HG03135 (cell line): ENCODE results near the gene ZDHHC8.

Source experiments
- ATAC-seq: cut with Tn5 transposase; IDR thresholded peaks from one replicate; pipeline ENCODE4 v1.9.1; 2021; ENCODE audit warnings: mild to moderate bottlenecking, moderate library complexity; ENCODE audit not compliant: unreplicated experiment

Gene ZDHHC8

GRCh38 chr22:20128902-20129746 is 2.5 kb upstream of the ZDHHC8 start:
- no peak for ATAC-seq

DNA sequence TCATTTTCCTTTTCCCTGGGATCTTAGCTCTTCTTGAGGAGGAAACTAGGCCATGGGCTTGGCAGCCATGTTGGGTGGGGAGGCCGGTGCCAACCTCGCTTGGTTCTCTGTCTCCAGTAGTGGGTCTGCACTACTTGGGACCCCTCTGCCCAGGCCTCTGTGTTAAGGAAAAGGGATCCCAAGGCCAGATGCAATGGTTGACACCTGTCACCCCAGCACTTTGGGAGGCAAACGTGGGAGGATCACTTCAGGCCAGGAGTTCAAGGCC is 1.9 kb upstream of the ZDHHC8 start:
- ATAC-seq = no peak

GRCh38 chr22:20130319-20130718 is 1.3 kb upstream of the ZDHHC8 start:
- ATAC-seq = no peak

- ATAC-seq = peak; percentile 49
Observed at GRCh38 chr22:20130731-20131596, 640 bp upstream of the ZDHHC8 start.

DNA sequence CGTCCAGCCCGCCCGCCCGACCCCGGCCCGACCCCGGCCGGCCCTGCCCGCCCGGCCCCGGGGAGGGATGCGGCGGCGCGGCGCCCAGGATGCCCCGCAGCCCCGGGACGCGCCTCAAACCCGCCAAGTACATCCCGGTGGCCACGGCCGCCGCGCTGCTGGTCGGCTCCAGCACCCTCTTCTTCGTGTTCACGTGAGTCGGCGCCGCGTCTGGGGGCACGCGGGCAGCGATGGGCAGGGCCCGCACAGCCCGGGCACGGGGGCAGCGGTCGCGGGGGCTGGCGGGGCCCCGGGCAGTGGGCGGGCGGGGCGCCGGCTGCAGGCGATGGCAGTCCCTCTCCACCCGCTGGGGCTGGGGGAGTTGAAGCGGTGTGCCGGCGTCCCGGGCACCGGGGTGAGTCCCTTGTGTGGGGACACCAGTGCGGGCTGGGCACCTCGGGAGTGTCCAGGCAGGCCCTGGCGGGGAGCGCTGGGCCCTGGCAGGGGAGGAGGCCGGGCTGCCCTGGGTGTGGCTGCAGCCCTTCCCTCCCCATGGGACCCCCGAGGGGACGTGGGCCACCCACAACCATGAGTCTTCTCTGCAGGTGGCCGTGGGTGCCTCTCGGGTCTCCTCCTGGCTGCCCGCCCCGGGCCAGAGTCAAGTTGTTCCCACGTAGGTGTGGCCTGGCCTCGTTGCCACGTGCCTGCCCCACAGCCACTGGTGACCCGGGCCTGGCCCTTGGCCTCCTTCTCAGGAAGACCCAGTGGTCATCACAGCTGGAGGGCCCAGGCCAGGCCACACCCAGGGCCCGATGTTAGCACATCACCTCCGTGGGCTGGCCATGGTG is 468 bp downstream of the ZDHHC8 start:
- no peak for ATAC-seq

DNA sequence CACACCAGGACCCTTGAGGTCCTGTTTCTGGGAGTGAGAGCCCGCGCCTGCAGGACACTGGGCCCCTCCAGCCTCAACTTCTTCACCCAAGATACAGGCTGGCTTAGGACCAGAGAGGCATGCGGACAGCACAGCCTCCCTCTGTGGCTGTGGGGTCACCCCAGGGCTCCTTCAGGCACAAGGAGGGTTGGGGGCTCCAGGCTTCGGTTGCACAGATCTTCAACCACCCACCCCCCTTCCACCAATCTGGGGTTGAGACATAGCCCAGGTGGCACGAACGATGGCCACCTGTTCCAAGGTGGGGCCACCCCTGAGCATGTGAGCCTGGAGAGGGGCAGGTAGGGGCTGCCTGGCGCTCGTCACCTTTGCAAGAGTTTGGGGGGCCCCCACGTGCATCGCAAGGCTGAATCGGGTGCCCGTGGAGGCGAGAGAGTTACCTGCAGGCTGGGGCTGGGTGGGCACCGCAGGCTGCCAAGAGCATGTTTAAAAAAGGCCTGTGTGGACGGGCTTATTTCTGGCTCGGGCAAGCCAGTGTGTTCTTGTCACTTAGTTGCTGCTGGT is 1.2 kb downstream of the ZDHHC8 start:
- ATAC-seq = no peak

DNA sequence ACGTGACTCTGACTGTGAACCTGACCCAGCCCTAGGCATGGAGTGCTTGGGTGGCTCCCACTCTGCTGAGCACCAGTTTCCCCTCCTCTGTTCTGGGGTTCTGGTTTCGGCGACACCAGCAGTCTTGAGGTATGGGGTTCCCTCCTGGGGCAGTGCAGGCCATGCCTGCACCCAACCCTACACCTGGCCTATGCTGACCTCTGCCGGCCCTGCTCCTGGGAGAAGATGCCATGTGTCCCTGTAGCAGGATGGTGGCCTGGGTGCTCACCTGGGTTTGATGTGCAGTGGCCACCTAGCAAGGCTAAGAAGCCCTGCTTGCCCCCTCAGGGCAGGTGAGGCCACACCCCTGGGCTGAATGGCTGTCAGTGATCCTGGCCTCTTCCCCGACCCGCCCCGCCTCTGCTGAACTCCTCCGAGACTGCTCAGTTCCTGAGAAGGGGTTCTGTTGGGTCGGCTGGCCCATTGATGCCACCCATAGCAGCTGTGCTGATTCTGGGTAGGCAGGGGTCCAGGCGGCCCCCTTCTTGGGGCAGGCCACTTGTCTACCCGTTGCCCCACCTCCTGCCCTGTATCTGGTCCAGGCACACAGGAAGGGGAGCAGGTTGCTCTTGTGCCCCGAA is 2.4 kb downstream of the ZDHHC8 start:
- no peak for ATAC-seq

- no peak for ATAC-seq
Observed at GRCh38 chr22:20135265-20135664, 3.7 kb downstream of the ZDHHC8 start.

- no peak for ATAC-seq
Observed at GRCh38 chr22:20135806-20136602, 4.4 kb downstream of the ZDHHC8 start.

GRCh38 chr22:20136603-20136873 is 4.9 kb downstream of the ZDHHC8 start:
- ATAC-seq = no peak

- ATAC-seq = no peak
Observed at GRCh38 chr22:20137113-20137512, 5.5 kb downstream of the ZDHHC8 start.

- ATAC-seq = no peak
Observed at GRCh38 chr22:20137671-20138416, 6.2 kb downstream of the ZDHHC8 start.

- ATAC-seq = no peak
Observed at GRCh38 chr22:20138417-20138738, 6.8 kb downstream of the ZDHHC8 start.

- ATAC-seq = no peak
Observed at GRCh38 chr22:20138868-20139267, 7.3 kb downstream of the ZDHHC8 start.

DNA sequence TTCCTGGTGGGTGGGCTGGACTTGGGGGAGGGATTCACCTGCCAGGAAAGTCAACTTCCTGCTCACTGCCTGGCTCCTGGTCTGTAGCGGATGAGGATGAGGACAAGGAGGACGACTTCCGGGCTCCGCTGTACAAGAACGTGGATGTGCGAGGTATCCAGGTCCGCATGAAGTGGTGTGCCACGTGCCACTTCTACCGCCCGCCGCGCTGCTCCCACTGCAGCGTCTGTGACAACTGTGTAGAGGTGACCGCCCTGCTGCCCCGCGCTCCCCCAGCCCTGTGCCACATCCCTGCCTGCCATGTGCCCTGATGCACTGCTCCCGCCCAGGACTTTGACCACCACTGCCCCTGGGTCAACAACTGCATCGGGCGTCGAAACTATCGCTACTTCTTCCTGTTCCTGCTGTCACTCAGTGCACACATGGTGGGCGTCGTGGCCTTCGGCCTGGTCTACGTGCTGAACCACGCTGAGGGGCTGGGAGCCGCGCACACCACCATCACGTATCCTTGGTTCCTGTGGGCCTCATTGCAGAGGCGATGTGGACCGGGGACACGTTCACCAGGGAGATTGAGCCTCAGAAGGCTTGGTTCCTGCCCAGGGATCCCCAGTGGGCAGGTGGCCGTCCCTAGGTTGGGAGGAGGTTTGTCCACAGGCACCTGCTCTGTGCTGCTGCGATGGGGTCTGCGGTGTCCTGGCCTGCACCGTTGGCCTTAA is 7.9 kb downstream of the ZDHHC8 start:
- ATAC-seq = no peak

GRCh38 chr22:20140107-20140445 is 8.5 kb downstream of the ZDHHC8 start:
- ATAC-seq = no peak

- no peak for ATAC-seq
Observed at GRCh38 chr22:20140521-20140964, 8.9 kb downstream of the ZDHHC8 start.

DNA sequence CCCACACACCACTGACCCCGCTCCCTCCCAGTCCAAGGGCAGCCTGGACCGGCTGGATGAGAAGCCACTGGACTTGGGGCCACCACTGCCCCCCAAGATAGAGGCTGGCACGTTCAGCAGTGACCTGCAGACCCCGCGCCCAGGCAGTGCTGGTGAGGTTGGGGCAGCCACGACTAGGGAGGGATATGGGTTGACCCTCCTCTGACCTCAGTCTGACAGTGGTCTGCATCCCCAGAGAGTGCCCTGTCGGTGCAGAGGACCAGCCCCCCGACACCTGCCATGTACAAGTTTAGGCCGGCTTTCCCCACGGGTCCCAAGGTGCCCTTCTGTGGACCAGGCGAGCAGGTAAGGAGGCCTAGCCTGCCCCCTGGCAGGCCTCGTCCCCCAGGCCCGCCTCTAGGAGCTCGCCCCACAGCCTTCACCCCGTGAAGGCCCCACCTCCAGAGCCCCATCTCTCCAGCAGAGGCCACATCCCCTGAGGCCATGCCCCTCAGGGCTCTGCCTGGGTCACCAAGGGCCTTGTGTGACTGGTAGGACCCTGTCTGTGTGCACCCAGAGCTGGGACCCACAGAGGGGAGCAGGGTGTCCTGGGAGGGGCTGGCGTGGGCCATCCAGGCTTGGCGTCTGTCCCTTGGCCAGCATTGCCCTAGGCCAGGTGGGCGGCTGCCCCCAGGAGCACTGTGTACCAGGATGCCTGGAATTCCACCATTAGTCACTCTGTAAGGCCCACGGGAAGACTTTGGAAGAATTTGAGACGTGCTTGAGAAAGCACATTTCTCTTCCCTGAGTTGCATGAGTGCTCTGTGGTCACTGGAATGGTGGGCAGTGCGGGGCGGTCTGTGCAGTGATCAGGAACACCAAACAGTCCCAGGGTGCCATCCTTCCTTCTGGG is 9.8 kb downstream of the ZDHHC8 start:
- no peak for ATAC-seq
